Hepatocyte (in vitro differentiated cells): ENCODE data around the gene GARIN3. TPM values are rescaled to one million over a fixed set of nuclear protein-coding genes. Genes with fewer than 3 reads are reported as not detected.
"Not testable (repeated sequence)": the region's sequence is repeated elsewhere in the genome, so short reads cannot be mapped to it uniquely, and the experiment has no call there.

Experiments used
- DNase-seq: peaks from one replicate; pipeline ENCODE4 v3.0.0-alpha.2; 2016; ENCODE audit warnings: low spot score
- H2AFZ ChIP-seq: fragments of 200-600 bp; sonication (generic); 2 replicates; pipeline ENCODE4 v1.6.0; 2016; ENCODE audit warnings: antibody characterized with exemption, mild to moderate bottlenecking
- H3K27ac ChIP-seq: fragments of 200-600 bp; sonication (generic); 2 replicates; pipeline ENCODE4 v1.5.1; 2016; ENCODE audit warnings: mild to moderate bottlenecking
- H3K27me3 ChIP-seq: fragments of 200-600 bp; sonication (generic); 2 replicates; pipeline ENCODE4 v1.6.1; 2016
- H3K36me3 ChIP-seq: fragments of 200-600 bp; sonication (generic); replicated peaks from 2 replicates; pipeline ENCODE4 v1.5.1; 2016; ENCODE audit warnings: low read depth; ENCODE audit not compliant: insufficient read depth
- H3K4me1 ChIP-seq: fragments of 200-600 bp; sonication (generic); 2 replicates; pipeline ENCODE4 v1.5.1; 2016; ENCODE audit warnings: mild to moderate bottlenecking, moderate library complexity; ENCODE audit not compliant: insufficient read depth
- H3K4me2 ChIP-seq: fragments of 200-600 bp; sonication (generic); 2 replicates; pipeline ENCODE4 v1.6.0; 2016
- H3K4me3 ChIP-seq: fragments of 200-600 bp; sonication (generic); 2 replicates; pipeline ENCODE4 v1.5.1; 2016; ENCODE audit warnings: mild to moderate bottlenecking
- H3K79me2 ChIP-seq: fragments of 200-600 bp; sonication (generic); 2 replicates; pipeline ENCODE4 v1.6.0; 2017; ENCODE audit warnings: mild to moderate bottlenecking
- H3K9me2 ChIP-seq: fragments of 200-600 bp; sonication (generic); replicated peaks from 2 replicates; pipeline ENCODE4 v1.6.0; 2017; ENCODE audit warnings: mild to moderate bottlenecking; ENCODE audit not compliant: insufficient read depth
- H3K9me3 ChIP-seq: fragments of 200-600 bp; sonication (generic); 2 replicates; pipeline ENCODE4 v1.5.1; 2016; ENCODE audit warnings: low read depth, mild to moderate bottlenecking
- H4K20me1 ChIP-seq: fragments of 200-600 bp; sonication (generic); 2 replicates; pipeline ENCODE4 v1.6.0; 2016; ENCODE audit warnings: mild to moderate bottlenecking; ENCODE audit not compliant: insufficient read depth, poor library complexity, severe bottlenecking
- EZH2 ChIP-seq: fragments of 200-600 bp; sonication (generic); IDR thresholded peaks from 2 replicates; pipeline ENCODE4 v1.6.1; 2016; ENCODE audit warnings: antibody characterized with exemption, mild to moderate bottlenecking, borderline replicate concordance
- EZH2phosphoT487 ChIP-seq: fragments of 200-600 bp; sonication (generic); IDR thresholded peaks from one replicate; pipeline ENCODE4 v1.6.1; 2018; ENCODE audit warnings: antibody characterized with exemption, mild to moderate bottlenecking, low read depth, moderate library complexity; ENCODE audit not compliant: unreplicated experiment, severe bottlenecking
- WGBS: methylation state at CpG from one replicate; pipeline ENCODE4 v1.1.6; 2016; ENCODE audit warnings: low lambda C conversion rate; ENCODE audit errors: missing lambda C conversion rate; 5-methylcytosine and 5-hydroxymethylcytosine counted together
- polyA plus RNA-seq: library from polyadenylated mRNA; unstranded; fragments of >200 nt; fragmentation: Nextera tagmentation; extraction: Ambion mirVana; gene quantifications from 2 replicates; pipeline ENCODE4 v1.2.1, GENCODE V29; 2016
- total RNA-seq: library from RNA; depleted of rRNA; stranded (reverse); fragments of >200 nt; gene quantifications from 2 replicates; pipeline ENCODE4 v1.2.3, GENCODE V29; 2014
- TF ChIP-seq, protein P1 (sequence below): fragments of 200-600 bp; sonication (generic); IDR thresholded peaks from 2 replicates; pipeline ENCODE4 v1.5.1; 2016; ENCODE audit warnings: antibody characterized with exemption, mild to moderate bottlenecking; ENCODE audit not compliant: poor library complexity

Gene GARIN3
- total and polyA plus RNA-seq, 2 experiments from 2014 or later = not detected

DNA sequence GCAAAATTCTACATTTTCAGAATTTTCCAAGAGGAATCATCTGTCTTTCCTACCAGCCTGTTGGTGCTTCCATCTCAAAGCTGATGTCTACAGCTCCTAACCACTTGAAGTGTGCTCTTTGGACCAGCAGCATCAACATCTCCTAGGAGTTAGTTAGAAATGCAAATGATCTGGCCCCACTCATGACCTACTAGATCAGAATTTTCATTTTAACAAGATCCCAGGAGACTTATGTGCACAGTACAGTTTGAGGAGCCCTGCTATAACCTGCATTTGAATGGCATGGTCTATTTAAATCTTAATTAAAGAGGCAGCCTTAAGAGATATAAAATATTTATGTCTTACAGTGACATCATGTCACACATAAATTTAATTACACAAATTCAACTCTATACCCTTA, 48.4 kb upstream of the GARIN3 start:
- no peaks in the 10 kb centered on the region for H3K4me1 ChIP-seq
- no peaks in the 10 kb centered on the region for H4K20me1 ChIP-seq
- H3K9me3 ChIP-seq = no peaks in the 10 kb centered on the region
- no peak for TF ChIP-seq EZH2phosphoT487
- TF ChIP-seq EZH2 = no peak
- TF ChIP-seq, protein P1, sequence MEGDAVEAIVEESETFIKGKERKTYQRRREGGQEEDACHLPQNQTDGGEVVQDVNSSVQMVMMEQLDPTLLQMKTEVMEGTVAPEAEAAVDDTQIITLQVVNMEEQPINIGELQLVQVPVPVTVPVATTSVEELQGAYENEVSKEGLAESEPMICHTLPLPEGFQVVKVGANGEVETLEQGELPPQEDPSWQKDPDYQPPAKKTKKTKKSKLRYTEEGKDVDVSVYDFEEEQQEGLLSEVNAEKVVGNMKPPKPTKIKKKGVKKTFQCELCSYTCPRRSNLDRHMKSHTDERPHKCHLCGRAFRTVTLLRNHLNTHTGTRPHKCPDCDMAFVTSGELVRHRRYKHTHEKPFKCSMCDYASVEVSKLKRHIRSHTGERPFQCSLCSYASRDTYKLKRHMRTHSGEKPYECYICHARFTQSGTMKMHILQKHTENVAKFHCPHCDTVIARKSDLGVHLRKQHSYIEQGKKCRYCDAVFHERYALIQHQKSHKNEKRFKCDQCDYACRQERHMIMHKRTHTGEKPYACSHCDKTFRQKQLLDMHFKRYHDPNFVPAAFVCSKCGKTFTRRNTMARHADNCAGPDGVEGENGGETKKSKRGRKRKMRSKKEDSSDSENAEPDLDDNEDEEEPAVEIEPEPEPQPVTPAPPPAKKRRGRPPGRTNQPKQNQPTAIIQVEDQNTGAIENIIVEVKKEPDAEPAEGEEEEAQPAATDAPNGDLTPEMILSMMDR = no peak
- no peaks in the 10 kb centered on the region for H3K79me2 ChIP-seq
- H2AFZ ChIP-seq = no peak overlapping the region
- no peaks in the 10 kb centered on the region for H3K36me3 ChIP-seq
- no peak for DNase-seq
- H3K4me2 ChIP-seq = no peak overlapping the region
- H3K9me2 ChIP-seq = no peaks in the 10 kb centered on the region
- no peak overlapping the region for H3K4me3 ChIP-seq
- no peaks in the 10 kb centered on the region for H3K27me3 ChIP-seq
- no peak overlapping the region for H3K27ac ChIP-seq

GRCh38 chr5:157213527-157214243, 47.6 kb upstream of the GARIN3 start:
- 90% methylated on average over 7 of the region's 7 CpGs for WGBS
- TF ChIP-seq EZH2phosphoT487 = no peak
- TF ChIP-seq EZH2 = no peak
- TF ChIP-seq, protein P1 = no peak
- H3K4me1 ChIP-seq = no peaks in the 10 kb centered on the region
- no peak overlapping the region for H3K27ac ChIP-seq
- no peak overlapping the region for H2AFZ ChIP-seq
- H3K36me3 ChIP-seq = no peaks in the 10 kb centered on the region
- no peaks in the 10 kb centered on the region for H3K79me2 ChIP-seq
- no peak for DNase-seq
- no peaks in the 10 kb centered on the region for H3K27me3 ChIP-seq
- H3K4me2 ChIP-seq = no peak overlapping the region
- H4K20me1 ChIP-seq = no peaks in the 10 kb centered on the region
- H3K4me3 ChIP-seq = no peak overlapping the region
- H3K9me3 ChIP-seq = no peaks in the 10 kb centered on the region
- no peaks in the 10 kb centered on the region for H3K9me2 ChIP-seq

GRCh38 chr5:157212307-157212706, 46.2 kb upstream of the GARIN3 start:
- no peaks in the 10 kb centered on the region for H3K9me2 ChIP-seq
- no peaks in the 10 kb centered on the region for H3K4me1 ChIP-seq
- H3K27ac ChIP-seq = no peak overlapping the region
- 88% methylated on average over 5 of the region's 5 CpGs for WGBS
- H2AFZ ChIP-seq = no peak overlapping the region
- no peaks in the 10 kb centered on the region for H3K27me3 ChIP-seq
- no peak for DNase-seq
- H3K4me3 ChIP-seq = no peak overlapping the region
- H4K20me1 ChIP-seq = no peaks in the 10 kb centered on the region
- TF ChIP-seq EZH2 (no peak), EZH2phosphoT487 (no peak)
- TF ChIP-seq, protein P1 = no peak
- H3K9me3 ChIP-seq = no peaks in the 10 kb centered on the region
- no peaks in the 10 kb centered on the region for H3K36me3 ChIP-seq
- no peak overlapping the region for H3K4me2 ChIP-seq
- H3K79me2 ChIP-seq = no peaks in the 10 kb centered on the region

DNA sequence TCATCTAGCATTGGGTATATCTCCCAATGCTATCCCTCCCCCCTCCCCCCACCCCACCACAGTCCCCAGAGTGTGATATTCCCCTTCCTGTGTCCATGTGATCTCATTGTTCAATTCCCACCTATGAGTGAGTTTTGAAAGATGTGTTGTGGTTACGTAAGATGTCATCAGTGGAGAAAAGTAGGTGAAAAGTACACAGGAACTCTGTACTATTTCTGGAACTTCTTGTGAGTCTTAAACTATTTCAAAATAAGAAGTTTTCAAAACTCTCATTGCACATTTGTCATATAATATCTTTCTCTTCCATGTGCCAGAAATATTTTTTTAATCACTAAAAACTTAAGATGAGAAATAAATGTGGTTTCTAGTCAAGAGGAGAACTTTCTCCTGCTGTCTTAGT, 44.6 kb upstream of the GARIN3 start:
- not testable (repeated sequence) for H3K9me3 ChIP-seq, H3K9me2 ChIP-seq, H3K4me1 ChIP-seq, H3K36me3 ChIP-seq, H4K20me1 ChIP-seq, H3K79me2 ChIP-seq, H3K27ac ChIP-seq, DNase-seq, H3K4me3 ChIP-seq, H3K4me2 ChIP-seq, H2AFZ ChIP-seq, H3K27me3 ChIP-seq
- WGBS = 76% methylated on average over 1 of the region's 1 CpG
